Brain pericyte (primary cell): ENCODE measurements around the gene CRABP1.

ENCODE experiments used
- DNase-seq: peaks from one replicate; pipeline ENCODE4 v3.0.0-alpha.2; 2012; ENCODE audit warnings: low read depth, low spot score

CRABP1 gene

DNA sequence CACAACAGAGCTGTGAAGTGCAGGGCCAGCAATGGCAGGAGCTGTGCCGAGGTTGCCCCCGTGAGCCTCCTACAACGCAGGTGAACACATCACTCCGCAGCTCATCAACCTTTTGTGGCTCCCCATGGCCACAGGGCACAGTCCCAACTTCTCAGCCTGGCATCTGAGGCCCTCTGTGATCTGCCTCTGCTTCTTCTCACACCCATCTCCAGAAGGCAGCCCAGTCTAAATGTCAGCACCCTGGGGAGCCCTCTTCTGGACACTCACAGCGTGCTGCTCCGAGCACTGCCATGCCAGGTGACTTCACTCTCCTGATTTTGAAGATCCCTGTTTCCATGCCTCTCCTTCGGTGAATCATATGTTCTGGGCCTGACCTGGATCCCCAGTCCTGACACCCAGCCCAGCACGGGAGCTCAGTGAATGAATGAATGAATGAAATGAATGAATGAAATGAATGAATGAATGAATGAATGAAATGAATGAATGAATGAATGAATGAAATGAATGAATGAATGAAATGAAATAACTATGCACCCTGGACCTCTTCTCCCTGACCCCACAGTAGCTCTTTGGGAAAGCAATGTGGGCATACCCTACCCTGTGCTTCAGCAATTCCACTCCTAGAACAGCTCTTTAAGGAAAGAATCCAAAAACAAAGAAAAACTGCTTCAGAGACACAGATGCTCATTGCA is 22.9 kb upstream of the CRABP1 start:
- no peak for DNase-seq

DNA sequence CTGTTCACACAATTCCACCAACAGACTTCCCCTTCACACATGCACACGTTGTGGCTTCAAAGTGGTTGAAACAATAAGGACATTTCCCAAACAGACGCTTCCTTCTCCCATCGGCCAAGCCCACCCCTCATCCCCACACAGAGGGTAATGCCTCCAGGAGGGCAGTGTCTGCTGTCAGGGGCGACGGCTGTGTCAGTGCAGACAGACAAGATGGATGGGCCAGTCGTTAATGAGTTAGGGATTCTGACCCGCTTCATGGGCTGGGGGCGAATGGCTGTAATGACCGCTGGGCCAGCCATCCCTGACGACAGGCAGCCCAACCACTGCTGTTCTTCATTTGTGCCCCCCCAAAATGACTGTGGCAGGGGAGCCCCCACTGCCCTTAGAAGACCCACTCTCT is 20.6 kb upstream of the CRABP1 start:
- DNase-seq: no peak

DNA sequence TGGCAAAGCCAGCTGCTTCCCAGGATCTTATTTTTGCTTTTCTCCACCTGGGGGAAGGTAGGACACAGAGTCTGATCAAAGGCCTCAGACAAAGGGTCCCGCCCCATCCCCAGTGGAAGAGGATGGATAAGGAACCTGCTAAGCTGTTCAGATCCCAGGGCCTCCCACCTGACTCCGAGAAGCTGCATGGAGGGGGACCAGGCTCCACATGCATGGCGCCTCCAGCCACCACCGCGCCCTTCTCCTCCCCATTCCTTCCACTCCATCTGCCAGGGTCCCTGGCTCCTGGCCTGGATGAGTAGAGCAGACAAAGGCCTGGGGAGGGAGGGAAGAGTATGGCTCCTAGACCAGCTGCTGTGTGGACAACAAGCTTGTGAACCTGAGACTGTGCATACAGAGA is 20.0 kb upstream of the CRABP1 start:
- no peak for DNase-seq

DNA sequence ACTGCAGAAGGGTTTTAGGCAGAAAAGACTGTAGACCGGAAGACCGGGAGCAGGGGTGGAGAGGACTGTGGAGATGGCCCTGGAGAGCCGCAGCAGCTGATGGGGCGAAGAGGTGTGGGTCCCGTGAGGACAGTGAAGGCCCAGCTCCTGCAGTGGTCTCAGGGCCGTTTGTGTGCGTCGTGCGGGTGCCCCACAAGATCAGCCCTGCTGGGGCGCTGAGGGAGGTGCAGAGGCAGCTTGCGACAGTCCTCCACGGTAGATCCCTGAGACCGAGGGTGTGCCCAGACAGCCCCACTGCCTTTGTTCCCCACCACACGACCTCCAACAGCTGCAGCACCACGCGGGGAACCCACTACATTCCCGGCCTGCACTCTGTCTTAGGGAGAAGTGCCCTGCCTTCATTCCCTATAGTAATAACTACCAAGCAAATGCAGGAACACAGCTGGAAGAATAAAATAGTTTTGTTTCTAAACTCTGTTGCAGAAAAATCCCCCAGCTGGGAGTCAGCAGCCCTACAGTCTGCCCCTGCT is 19.0 kb upstream of the CRABP1 start:
- DNase-seq: no peak

DNA sequence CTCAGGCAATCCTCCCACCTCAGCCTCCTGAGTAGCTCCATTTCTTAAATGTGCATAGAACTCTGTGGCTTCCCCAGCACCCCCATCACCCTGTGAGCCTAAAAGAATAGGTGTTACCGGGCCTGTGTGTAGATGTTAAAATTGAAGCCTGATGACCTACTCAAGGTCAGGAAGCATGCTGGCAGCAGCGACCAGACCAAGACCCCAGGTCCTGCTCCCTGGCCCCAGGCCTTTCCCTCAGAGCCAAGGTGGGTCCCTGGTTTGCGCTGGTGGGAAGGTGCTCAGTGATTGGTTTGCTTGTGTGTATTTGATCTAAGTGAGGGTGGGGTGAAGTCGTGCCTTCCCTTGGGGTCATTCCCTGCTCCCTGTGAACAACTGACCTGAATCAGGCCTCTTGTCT is 18.4 kb upstream of the CRABP1 start:
- no peak for DNase-seq

DNA sequence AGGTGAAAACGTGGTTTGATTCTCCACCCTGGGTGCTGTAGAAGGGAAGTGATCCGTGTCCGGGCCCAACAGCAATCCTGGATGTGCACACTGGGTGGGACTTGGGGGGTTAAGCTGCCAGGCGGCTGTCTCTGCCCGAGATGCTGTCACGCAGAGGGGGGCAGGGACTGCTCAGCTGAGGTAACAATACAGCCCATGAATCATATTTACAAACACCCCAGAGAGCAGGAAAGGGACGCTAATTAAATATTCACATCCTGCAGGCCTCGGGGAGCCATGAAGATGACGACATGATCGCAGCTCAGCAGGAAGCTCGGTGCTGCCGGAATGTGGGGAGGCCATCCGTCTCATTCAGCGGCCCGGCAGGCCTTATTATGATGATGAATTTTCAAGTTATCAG is 17.9 kb upstream of the CRABP1 start:
- DNase-seq: peak; percentile 69

DNA sequence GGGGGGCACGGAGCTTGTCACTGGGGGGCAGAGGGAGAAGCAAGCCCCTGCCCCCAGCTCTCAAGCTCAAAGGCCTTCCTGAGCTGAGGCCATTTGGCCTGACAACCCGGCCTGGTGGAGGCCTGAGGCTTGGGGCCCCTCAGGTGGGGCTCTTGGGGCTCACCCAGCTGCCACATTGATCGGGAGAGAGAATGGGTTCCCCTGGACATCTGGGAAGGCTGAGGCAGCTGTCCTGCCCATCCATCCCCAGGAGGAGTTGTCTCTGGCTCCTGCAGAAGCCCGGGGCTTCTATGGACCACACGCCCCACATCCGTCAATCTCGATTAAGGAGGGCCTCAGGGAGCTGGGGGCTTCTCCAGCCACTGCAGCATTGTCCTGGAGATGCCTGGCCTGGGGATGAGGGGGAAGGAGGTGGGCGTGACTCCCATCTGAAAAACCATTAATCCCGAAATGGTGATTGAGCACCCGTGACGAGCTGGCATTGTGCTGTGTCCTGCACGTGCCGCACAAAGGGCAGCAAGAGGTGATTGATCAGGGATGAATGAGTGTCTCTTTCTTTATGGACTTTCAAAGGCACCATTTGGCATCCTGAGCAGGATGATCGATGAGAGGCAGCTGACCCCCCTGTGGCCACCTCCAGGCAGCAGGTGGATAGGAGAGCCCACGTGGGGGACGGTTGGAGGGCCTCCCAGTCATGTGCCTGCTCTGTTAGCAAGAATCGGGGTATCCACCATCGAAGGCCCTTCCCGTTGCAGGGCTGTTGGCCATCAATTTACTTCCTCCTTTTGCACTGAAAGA is 17.2 kb upstream of the CRABP1 start:
- no peak for DNase-seq

DNA sequence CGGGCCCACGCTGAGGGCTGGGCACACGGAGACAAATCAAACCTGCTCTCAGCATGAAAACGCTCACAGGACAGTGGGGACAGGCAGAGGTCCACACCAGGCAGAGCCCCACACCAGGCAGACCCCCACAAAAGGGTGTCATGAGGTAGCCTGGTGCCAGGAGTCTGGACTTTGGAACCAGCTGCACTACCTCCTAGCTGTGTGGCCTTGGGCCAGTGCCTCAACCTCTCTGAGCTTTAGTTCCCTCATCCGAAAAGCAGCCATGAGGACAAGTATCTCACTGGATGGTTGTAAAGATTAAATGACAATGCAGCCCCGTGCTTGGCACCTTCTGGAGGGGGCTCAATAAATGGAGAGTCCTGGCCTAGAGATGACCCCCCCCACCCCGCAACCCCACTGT is 16.5 kb upstream of the CRABP1 start:
- no peak for DNase-seq

DNA sequence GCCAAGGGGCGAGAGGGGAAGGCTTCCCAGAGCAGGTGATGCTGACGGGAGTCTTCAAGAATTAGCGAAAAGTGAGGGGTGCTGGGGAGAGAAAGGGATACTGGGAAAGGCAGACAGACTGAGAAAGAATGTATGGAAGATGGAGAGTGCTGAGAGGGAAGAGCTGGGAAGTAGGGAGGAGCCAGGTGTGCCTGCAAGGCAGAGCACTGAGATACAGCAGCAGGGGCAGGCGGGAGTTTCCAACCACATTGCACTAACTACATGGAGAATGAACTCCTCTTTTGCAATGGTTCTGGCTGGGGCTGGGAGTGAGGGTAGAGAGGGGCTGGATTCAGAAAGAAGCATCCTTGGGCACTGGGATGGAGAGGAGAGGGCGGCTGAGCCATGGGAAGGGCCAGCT is 16.0 kb upstream of the CRABP1 start:
- DNase-seq: no peak

DNA sequence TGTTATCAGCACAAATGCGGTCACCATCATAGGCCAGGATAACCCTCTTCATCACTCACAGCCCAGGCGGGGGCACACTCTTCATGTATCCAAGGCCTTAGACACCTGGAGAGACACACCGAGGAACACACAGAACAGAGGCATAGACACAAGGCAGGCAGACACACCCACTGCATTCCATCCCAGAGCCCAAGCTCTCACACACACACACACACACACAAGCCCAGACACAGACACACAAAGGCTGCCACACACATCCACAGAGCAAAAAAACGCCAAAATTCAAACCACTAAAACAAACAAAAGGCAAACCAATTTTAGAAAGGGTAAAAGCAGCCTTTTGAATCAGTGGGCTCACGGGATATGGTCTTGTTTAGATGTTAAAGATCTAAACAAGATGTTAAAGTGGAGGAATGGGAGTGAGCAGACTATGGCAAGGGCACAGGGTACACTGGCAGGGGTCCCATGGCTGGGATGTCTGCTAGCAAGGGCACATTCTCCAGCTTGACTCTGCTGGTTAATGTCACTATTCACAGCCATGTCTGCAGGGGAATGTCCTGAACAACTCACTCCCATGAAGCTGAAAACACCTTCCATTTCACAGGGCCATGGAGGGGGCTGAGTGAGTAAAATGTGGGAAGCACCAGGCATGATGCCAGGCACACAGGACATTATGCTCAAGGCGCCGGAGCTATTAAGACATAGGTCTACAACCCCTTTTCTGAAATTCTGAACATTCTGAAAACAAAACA is 14.9 kb upstream of the CRABP1 start:
- DNase-seq: no peak

DNA sequence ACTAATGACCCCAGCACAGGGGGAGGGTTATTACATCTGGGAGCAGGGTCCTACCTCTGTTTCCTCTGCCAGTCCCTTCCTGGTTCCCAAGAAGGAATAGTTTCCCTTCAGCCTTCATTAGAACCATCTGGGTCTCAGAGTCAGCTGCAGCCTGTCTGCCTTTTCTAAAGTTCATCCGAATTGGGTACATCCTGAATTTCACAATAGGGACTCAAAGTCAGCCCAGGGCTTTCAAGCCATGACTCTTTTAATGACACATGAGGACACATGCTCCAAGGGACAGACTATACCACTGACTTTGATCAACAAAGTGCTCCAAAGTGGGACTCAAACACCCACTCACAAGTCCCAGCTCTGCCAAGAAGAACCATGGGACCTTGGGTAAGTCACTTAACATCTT is 12.7 kb upstream of the CRABP1 start:
- no peak for DNase-seq

DNA sequence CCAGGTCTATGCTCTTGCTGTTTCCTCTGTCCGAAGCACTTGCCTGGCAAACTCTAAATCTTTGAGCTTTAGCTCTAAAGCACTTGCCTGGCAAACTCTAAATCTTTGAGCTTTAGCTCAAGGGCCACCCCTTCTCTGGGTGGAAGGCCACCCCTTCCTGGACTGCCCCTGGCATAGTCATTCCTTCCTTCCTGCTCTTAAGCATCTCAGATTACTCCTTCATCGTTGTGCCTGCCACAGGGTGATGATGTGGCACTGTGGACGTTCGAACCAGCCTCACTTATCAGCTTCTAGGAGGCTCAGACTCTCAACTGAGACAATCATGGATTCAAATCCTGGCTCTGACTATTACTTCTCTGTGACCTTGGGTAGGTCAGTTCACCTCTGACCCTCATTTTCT is 10.5 kb upstream of the CRABP1 start:
- DNase-seq: no peak

DNA sequence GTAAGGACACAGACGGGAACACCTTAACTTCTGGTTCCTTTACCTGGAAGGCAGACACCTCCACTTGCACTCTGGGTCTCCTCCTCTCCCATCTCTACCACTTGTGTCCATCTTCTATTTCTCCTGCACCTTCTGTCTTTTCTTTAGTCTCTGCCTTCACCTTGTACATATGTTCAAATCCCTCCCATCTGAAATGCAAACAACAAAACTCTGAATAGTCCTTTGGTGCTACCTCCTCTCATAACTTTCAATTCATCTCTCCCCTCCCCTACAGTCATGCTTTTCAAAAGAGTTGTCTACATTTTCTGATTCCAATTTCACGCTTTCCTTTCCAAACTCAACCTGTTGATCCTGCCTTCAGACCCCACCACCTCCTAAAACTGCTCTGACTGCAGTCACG is 5.3 kb upstream of the CRABP1 start:
- no peak for DNase-seq

DNA sequence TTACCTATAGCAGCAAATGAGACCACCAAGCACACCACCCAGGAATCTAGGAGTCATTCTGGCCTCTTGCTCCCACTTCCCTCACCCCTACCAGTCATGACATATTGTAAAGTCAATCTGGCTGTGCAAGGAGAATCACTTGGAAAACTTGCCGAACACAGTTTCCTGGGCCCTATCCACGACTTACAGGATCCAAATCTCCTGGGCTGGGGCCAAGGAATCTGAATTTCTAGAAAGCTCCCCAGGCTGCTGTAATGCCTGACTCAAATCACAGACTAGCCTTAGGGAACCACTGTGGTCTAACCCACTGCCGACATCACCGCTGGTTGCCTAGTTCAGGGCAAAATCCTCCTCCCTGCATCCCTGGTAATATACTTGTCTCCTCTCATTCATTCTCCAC is 4.2 kb upstream of the CRABP1 start:
- no peak for DNase-seq

DNA sequence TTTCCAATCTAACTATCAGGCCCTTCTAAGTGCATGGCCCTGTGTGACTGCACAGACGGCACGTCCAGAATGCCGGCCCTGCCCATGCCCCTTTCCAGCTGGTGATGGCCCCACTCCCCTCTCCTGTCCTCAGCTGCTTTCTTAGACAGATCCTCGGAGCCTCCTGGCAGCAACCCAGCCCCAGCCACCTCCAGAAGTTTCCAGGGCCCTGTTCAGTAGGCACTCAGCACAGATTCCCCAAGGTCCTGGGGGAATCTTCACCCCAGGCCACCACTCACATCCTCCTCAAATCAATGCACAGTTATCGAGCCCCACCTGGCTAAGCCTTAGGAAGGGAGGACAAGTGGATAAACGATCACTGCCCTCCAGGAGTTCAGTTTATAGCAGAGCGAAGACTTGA is 1.4 kb upstream of the CRABP1 start:
- no peak for DNase-seq

DNA sequence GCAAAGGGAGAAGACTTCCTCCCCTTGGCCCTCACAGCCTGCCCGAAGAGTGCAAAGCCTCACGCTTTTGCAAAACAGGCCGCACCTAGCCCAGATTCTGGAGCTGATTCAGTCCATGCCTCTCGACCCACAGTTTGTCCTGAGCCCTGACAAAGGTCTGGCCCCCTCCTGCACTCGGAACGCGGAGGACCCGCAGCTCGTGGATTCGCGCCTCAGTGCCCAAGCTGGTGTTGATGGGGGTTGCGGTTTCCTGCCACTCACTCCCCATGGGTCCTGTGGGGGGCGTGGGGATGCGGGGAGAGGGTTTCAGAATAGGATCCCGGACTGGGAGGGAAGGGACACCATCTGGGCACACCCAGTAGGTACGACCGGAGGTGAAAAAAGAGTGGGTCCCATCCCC is 594 bp upstream of the CRABP1 start:
- no peak for DNase-seq

DNA sequence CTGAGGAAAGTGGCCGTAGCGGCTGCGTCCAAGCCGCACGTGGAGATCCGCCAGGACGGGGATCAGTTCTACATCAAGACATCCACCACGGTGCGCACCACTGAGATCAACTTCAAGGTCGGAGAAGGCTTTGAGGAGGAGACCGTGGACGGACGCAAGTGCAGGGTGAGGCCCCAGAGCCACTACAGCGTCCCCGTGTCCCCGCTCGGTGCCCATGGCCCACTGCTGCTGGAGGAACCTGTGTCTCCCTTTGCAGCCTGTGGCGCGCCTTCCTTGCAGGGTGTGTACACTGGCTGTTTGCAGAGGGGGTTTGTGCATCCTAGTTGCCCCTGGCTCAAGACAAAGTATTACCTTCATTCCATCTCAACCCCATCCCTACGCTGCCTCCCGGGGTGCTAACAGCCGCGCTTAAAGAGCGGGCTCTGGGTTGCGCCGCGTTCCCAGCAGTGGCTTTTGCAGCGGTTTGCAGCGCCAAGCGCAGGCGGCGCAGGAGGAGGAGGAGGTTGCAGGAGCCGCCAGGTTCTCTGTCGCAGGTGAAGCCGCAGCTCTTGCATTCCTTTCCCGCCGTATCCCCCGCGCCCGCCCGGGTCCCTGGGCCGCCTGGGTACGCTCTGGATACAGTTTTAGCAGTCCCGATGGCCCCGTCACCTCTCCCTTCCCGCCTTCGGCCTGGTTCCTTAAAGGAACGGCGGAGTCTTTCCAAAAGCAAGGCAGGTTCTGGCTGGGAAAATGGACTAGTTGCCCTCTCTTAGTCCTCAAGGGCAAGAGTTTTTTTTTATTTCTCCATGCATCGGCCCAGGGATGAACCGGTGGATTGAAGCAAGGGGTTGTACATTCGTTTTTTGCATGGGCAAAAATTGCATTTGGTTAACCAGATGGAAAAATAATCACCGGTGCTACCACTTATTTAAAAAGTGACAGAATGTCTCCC is 1.2 kb downstream of the CRABP1 start:
- no peak for DNase-seq

DNA sequence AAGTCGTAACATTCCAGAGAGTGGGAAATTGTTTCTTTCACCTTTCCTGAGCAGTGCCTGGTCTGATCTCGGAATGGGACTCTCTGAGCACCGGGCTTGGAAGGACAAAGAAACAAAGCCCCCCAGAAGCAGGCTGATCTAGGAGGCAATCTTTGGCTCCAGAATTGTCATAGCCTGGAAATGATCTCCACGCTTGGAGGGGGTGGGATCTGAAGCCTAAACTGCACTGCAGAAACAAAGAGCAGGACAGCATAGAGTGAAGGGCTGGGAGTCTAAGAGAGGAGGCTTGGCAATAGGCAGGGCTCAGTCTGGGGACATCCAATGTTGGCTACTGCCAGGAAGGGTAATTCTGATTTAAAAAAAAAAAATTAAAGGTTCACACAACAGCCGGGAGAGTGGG is 1.9 kb downstream of the CRABP1 start:
- DNase-seq: no peak

DNA sequence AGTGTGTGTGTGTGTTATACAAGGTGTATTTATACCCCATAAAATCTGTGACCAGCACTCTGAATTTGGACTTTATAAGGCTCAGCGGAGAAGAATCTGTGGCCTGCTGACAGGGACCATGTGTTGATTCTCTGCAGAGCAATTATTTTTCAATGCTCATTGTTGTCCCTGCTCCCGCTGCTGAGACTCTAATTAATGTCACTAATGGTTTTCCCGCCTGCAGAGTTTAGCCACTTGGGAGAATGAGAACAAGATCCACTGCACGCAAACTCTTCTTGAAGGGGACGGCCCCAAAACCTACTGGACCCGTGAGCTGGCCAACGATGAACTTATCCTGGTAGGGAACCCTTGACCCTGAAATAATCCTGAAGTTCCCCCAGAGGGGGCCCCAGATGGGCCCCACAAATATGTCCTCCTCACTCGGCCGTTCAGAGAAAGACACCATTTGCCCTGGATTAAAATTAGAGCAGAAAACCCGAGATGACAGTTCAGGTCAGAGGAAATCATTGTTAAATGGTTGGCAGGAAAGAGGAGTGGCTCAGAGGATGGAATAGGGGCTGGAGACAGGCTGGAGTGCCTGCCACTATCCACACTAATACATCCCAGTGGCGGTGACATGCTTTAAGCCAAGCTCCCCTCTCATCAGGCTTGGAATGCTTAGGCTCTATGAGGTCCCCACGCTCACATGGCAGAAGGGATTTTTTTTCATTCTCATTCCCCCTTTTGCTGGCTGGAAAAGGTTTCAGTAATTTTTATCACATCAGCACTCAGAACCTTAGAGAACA is 3.3 kb downstream of the CRABP1 start:
- no peak for DNase-seq

DNA sequence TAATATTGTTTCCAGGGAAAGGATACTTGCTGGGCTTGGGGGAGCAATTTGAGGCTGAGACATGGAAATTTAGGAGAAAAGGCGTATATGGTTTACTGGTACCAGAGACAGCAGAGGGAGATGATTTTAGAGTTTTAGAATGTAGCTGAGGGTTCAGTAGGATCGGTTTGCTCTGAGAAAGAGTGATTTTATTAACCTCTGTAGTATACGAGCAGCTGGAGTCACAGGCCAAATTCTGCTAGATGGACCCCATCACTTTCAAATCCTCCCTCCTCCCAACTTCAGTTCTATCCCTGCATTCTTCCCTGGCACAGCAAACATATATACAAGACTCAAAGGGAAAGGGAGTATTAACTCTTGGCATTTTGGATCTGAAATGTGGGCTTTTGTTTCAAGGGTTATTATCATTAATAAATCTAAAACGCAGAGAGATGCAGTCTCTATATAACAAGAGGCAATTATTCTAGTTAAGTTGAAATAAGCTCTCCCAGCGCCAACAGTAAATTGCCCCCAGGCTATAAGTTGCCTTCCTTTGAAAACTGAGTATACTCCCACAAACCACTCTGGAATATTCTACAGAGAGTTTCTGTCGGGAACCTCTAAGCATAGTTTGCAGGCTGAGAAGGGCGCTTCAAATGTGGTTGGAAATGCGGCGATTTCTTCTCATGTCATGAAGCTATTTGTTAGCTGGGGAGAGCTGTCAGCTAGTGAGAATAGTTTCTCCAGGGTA is 5.4 kb downstream of the CRABP1 start:
- DNase-seq: no peak
